Measurements from ENCODE around the gene PPP1R1B. TPM values are rescaled to one million over a fixed set of nuclear protein-coding genes. Genes with fewer than 3 reads are reported as not detected.

PPP1R1B gene
- total and polyA plus RNA-seq, 5 donors from 2014 or later, result not detected

- Histone ChIP-seq H3K36me3 (ENCODE audit: control insufficient read depth, insufficient read depth, low read length) (no peaks in the 10 kb centered on the region), H3K27me3 (ENCODE audit: control insufficient read depth, insufficient read depth, low read length) (peaks cover 30% of the 10 kb centered on the region), H3K4me3 (ENCODE audit: low read depth, low read length) (no peak overlapping the region), H3K27ac (ENCODE audit: insufficient read depth, low read length, poor library complexity, severe bottlenecking) (no peak overlapping the region), H3K4me1 (ENCODE audit: control insufficient read depth, insufficient read depth, low read length, poor library complexity, severe bottlenecking) (peaks cover 18% of the 10 kb centered on the region), H3K9me3 (ENCODE audit: control insufficient read depth in 2 of 2, low read length in 2 of 2) (no peaks in the 10 kb centered on the region)
- Mint-ChIP-seq H3K4me1 (peaks cover 0 to 29% (median 5%) of the 10 kb centered on the region in 4 donors), H3K27ac (no peak overlapping the region), H3K27me3 (peaks cover 96% of the 10 kb centered on the region), H3K9me3 (peaks cover 0 to 4% (median 0%) of the 10 kb centered on the region in 7 donors), H3K4me3 (peak overlapping the region in 2 of 4 donors; percentile 26 to 44), H3K36me3 (no peaks in the 10 kb centered on the region)
- ATAC-seq (ENCODE audit: low read depth in 2 of 2) (no peak), DNase-seq (no peak)
Observed at GRCh38 chr17:39598047-39598481, 28.7 kb upstream of the PPP1R1B start.

DNA sequence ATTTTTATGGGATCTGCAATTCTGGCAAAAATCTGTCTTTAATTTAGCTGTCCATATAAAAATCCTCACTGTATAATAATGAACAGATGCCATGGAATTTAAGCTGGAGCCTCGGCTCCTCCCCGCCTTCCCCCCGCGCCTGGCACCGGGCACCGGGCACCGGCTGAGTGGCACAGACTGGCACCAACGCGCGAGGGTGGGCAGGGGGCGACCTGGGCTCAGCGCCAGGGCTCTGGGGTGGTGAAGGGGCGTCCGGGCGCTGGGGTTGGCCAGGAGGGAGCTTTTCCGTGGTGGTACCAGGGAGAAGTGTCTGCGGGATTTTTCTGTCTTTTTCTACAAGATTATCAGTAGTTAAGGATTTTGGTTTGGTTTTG is 28.1 kb upstream of the PPP1R1B start:
- Mint-ChIP-seq H3K36me3 (no peaks in the 10 kb centered on the region), H3K4me1 (peaks cover 0 to 34% (median 5%) of the 10 kb centered on the region in 4 donors), H3K27me3 (peaks cover 96% of the 10 kb centered on the region), H3K4me3 (no peak overlapping the region), H3K9me3 (peaks cover 0 to 4% (median 0%) of the 10 kb centered on the region in 7 donors), H3K27ac (no peak overlapping the region)
- Histone ChIP-seq H3K9me3 (ENCODE audit: control insufficient read depth in 2 of 2, low read length in 2 of 2) (no peaks in the 10 kb centered on the region), H3K27ac (ENCODE audit: insufficient read depth, low read length, poor library complexity, severe bottlenecking) (no peak overlapping the region), H3K36me3 (ENCODE audit: control insufficient read depth, insufficient read depth, low read length) (no peaks in the 10 kb centered on the region), H3K4me1 (ENCODE audit: control insufficient read depth, insufficient read depth, low read length, poor library complexity, severe bottlenecking) (peaks cover 20% of the 10 kb centered on the region), H3K27me3 (ENCODE audit: control insufficient read depth, insufficient read depth, low read length) (peaks cover 31% of the 10 kb centered on the region), H3K4me3 (ENCODE audit: low read depth, low read length) (no peak overlapping the region)
- DNase-seq (no peak), ATAC-seq (ENCODE audit: low read depth in 2 of 2) (no peak)

DNA sequence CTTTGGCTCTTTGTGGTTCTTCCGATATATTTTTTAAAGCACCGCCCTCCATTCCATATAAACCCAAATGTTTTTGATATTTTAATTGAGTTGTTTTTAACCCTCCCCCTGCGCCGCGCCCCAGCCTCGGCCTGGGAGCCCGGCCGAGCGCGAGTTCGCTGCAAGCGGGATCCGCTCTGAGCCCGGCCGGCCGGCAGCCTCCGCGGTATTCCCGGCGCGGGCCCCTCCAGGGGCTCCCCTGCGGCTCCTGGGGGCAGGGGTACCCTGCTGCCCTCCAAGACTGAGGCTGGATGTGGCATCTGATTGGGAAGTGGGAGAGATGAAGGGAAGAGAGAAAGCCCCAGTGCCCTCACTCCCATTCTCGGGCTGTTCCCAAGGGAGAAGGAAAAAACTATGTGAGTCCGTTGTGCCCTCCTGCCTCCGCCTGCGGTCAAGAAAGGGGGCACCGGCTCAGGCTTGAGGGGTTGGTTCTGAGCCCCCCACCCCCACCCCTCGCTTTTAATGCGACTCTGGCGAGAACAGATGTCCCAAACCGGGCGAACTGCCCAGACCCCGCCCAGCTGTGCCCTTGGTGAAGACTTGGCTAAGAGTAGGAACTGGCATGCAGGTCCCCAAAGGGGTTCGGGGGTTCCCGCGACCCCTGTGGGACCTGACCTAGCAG is 27.6 kb upstream of the PPP1R1B start:
- ATAC-seq (ENCODE audit: low read depth in 2 of 2) (no peak), DNase-seq (no peak)
- Histone ChIP-seq H3K36me3 (ENCODE audit: control insufficient read depth, insufficient read depth, low read length) (no peaks in the 10 kb centered on the region), H3K27ac (ENCODE audit: insufficient read depth, low read length, poor library complexity, severe bottlenecking) (no peak overlapping the region), H3K9me3 (ENCODE audit: control insufficient read depth in 2 of 2, low read length in 2 of 2) (no peaks in the 10 kb centered on the region), H3K4me1 (ENCODE audit: control insufficient read depth, insufficient read depth, low read length, poor library complexity, severe bottlenecking) (peaks cover 25% of the 10 kb centered on the region), H3K4me3 (ENCODE audit: low read depth, low read length) (no peak overlapping the region), H3K27me3 (ENCODE audit: control insufficient read depth, insufficient read depth, low read length) (peaks cover 32% of the 10 kb centered on the region)
- no peak overlapping the region for H3K27ac Mint-ChIP-seq
- peaks cover 0 to 38% (median 5%) of the 10 kb centered on the region in 4 donors for H3K4me1 Mint-ChIP-seq
- H3K4me3 Mint-ChIP-seq, result no peak overlapping the region
- H3K9me3 Mint-ChIP-seq, result peaks cover 0 to 4% (median 0%) of the 10 kb centered on the region in 7 donors
- H3K27me3 Mint-ChIP-seq, result peaks cover 95% of the 10 kb centered on the region
- H3K36me3 Mint-ChIP-seq, result no peaks in the 10 kb centered on the region

GRCh38 chr17:39599665-39600231 is 27.0 kb upstream of the PPP1R1B start:
- Histone ChIP-seq H3K27ac (ENCODE audit: insufficient read depth, low read length, poor library complexity, severe bottlenecking) (no peak overlapping the region), H3K4me1 (ENCODE audit: control insufficient read depth, insufficient read depth, low read length, poor library complexity, severe bottlenecking) (peaks cover 31% of the 10 kb centered on the region), H3K36me3 (ENCODE audit: control insufficient read depth, insufficient read depth, low read length) (no peaks in the 10 kb centered on the region), H3K27me3 (ENCODE audit: control insufficient read depth, insufficient read depth, low read length) (peaks cover 31% of the 10 kb centered on the region), H3K9me3 (ENCODE audit: control insufficient read depth in 2 of 2, low read length in 2 of 2) (no peaks in the 10 kb centered on the region), H3K4me3 (ENCODE audit: low read depth, low read length) (no peak overlapping the region)
- DNase-seq, result no peak
- ATAC-seq (ENCODE audit: low read depth in 2 of 2), result no peak
- Mint-ChIP-seq H3K4me3 (no peak overlapping the region), H3K9me3 (peaks cover 0 to 4% (median 0%) of the 10 kb centered on the region in 7 donors), H3K4me1 (peaks cover 3 to 40% (median 5%) of the 10 kb centered on the region in 4 donors), H3K27ac (peak overlapping the region in 1 of 3 donors; percentile 77), H3K36me3 (no peaks in the 10 kb centered on the region), H3K27me3 (peaks cover 92% of the 10 kb centered on the region)

- no peak overlapping the region for H3K4me3 Mint-ChIP-seq
- H3K27me3 Mint-ChIP-seq, result peaks cover 92% of the 10 kb centered on the region
- H3K4me3 ChIP-seq (ENCODE audit: low read depth, low read length), result no peak overlapping the region
- no peaks in the 10 kb centered on the region for H3K36me3 ChIP-seq (ENCODE audit: control insufficient read depth, insufficient read depth, low read length)
- no peak overlapping the region for H3K27ac Mint-ChIP-seq
- no peak for ATAC-seq (ENCODE audit: low read depth in 2 of 2)
- peaks cover 5 to 45% (median 8%) of the 10 kb centered on the region in 4 donors for H3K4me1 Mint-ChIP-seq
- H3K9me3 Mint-ChIP-seq, result peaks cover 0 to 2% (median 0%) of the 10 kb centered on the region in 7 donors
- H3K4me1 ChIP-seq (ENCODE audit: control insufficient read depth, insufficient read depth, low read length, poor library complexity, severe bottlenecking), result peaks cover 38% of the 10 kb centered on the region
- no peak for DNase-seq
- no peaks in the 10 kb centered on the region for H3K9me3 ChIP-seq (ENCODE audit: control insufficient read depth in 2 of 2, low read length in 2 of 2)
- peaks cover 31% of the 10 kb centered on the region for H3K27me3 ChIP-seq (ENCODE audit: control insufficient read depth, insufficient read depth, low read length)
- no peak overlapping the region for H3K27ac ChIP-seq (ENCODE audit: insufficient read depth, low read length, poor library complexity, severe bottlenecking)
- H3K36me3 Mint-ChIP-seq, result no peaks in the 10 kb centered on the region
Observed at GRCh38 chr17:39600288-39600996, 26.3 kb upstream of the PPP1R1B start.

GRCh38 chr17:39600997-39601597 is 25.7 kb upstream of the PPP1R1B start:
- H3K4me1 Mint-ChIP-seq, result peaks cover 5 to 46% (median 8%) of the 10 kb centered on the region in 4 donors
- no peak overlapping the region for H3K27ac ChIP-seq (ENCODE audit: insufficient read depth, low read length, poor library complexity, severe bottlenecking)
- H3K36me3 ChIP-seq (ENCODE audit: control insufficient read depth, insufficient read depth, low read length), result no peaks in the 10 kb centered on the region
- ATAC-seq (ENCODE audit: low read depth in 2 of 2) (no peak), DNase-seq (no peak)
- H3K27ac Mint-ChIP-seq, result no peak overlapping the region
- no peak overlapping the region for H3K4me3 Mint-ChIP-seq
- H3K27me3 ChIP-seq (ENCODE audit: control insufficient read depth, insufficient read depth, low read length), result peaks cover 31% of the 10 kb centered on the region
- H3K4me1 ChIP-seq (ENCODE audit: control insufficient read depth, insufficient read depth, low read length, poor library complexity, severe bottlenecking), result peaks cover 43% of the 10 kb centered on the region
- H3K9me3 ChIP-seq (ENCODE audit: control insufficient read depth in 2 of 2, low read length in 2 of 2), result no peaks in the 10 kb centered on the region
- no peak overlapping the region for H3K4me3 ChIP-seq (ENCODE audit: low read depth, low read length)
- no peaks in the 10 kb centered on the region for H3K36me3 Mint-ChIP-seq
- peaks cover 0 to 1% (median 0%) of the 10 kb centered on the region in 7 donors for H3K9me3 Mint-ChIP-seq
- peaks cover 91% of the 10 kb centered on the region for H3K27me3 Mint-ChIP-seq

DNA sequence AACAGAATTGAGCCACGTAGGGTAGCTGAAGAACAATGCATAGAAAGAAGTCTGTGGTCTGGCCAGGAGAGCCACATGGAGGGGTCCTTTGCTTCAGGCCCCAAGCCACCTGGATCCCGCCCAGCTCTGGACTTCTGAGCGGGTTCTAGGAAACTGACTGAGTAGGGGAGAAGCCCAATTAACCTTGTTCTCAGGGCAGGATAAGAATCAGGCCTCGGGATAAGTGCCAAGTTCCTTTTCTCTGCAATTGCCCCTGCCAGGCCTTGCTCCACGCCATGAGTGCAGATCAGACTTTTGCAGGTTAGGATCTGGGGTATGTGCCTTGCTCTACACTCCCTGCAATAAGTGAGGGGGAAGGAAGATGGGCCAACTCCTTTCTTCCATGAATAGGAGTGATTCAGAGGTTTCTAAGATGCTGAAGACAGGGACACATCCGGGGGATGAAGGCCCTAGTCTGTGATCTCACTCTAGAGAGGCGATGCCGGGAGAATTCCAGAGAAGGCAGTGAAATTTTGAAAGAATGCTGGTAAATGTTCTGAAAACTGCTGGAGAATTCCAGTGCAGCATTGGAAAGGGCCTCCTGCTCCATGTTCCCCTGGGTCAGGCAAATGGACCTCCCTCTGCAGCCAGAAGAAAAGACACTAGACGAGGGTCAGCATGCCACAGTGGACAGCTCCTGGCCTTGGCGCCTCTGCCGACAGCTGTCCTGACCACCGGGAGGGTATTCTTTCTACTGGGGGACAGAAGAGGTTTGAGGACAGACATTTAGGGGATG is 24.8 kb upstream of the PPP1R1B start:
- H3K4me3 Mint-ChIP-seq, result no peak overlapping the region
- H3K9me3 Mint-ChIP-seq, result peaks cover 0 to 1% (median 0%) of the 10 kb centered on the region in 7 donors
- H3K36me3 Mint-ChIP-seq, result no peaks in the 10 kb centered on the region
- no peaks in the 10 kb centered on the region for H3K36me3 ChIP-seq (ENCODE audit: control insufficient read depth, insufficient read depth, low read length)
- DNase-seq, result no peak
- peaks cover 5 to 44% (median 8%) of the 10 kb centered on the region in 4 donors for H3K4me1 Mint-ChIP-seq
- peaks cover 31% of the 10 kb centered on the region for H3K27me3 ChIP-seq (ENCODE audit: control insufficient read depth, insufficient read depth, low read length)
- no peak overlapping the region for H3K27ac Mint-ChIP-seq
- peaks cover 87% of the 10 kb centered on the region for H3K27me3 Mint-ChIP-seq
- H3K4me1 ChIP-seq (ENCODE audit: control insufficient read depth, insufficient read depth, low read length, poor library complexity, severe bottlenecking), result peaks cover 52% of the 10 kb centered on the region
- no peak overlapping the region for H3K27ac ChIP-seq (ENCODE audit: insufficient read depth, low read length, poor library complexity, severe bottlenecking)
- H3K4me3 ChIP-seq (ENCODE audit: low read depth, low read length), result no peak overlapping the region
- H3K9me3 ChIP-seq (ENCODE audit: control insufficient read depth in 2 of 2, low read length in 2 of 2), result no peaks in the 10 kb centered on the region
- no peak for ATAC-seq (ENCODE audit: low read depth in 2 of 2)

Measured in CD4-positive, CD25-positive, alpha-beta regulatory T cell (primary cell).